ENCODE measurements around the gene FAXDC2.
A peak's percentile ranks its signal among the peaks of the same experiment; 100 is the strongest.
"Not testable (repeated sequence)": the region's sequence is repeated elsewhere in the genome, so short reads cannot be mapped to it uniquely, and the experiment has no call there.

FAXDC2 gene

GRCh38 chr5:154860123-154860522 is 9.7 kb upstream of the FAXDC2 start:
- no peak for DNase-seq

- no peak for DNase-seq
Observed at GRCh38 chr5:154858972-154859871, 8.8 kb upstream of the FAXDC2 start.

DNA sequence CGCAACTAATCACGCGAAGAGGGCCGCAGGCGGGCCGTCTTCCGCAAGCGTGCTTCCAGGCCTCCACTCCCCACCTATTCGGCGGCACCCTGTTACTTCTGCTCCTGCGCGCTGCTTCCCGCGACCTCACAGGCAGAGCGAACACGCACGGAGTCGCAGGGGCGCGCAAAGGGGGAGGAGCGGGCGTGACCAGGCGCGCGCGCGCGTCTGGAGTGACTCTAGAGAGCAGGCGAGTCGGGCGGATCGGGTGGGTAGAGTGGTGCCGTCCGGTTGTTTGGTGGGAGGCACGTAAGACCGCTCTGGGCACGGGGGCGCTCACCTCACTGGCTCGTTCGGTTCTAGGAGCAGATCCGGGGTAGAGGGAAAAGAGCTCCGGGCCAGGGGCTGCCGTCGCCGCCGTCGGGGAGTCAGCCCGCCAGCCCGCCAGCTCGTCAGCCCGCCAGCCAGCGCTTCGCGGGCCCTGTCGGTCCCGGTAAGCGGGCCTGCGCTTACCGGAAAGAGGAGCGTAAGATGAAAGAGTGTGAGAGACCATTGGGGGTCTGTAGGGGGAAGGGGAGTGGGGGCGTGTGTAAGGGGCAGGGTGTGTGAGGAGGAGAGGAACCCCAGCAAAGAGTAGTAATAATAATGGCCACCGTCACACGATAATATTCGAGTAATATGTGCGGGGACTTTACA is 8.0 kb upstream of the FAXDC2 start, which contains the start of gene CNOT8:
Gene CNOT8 (plus strand): TSS at position 331 of the 675 bp plus-strand sequence. CDS start 4,652 bp downstream, outside the sequence.
- DNase-seq: peak; percentile 82

DNA sequence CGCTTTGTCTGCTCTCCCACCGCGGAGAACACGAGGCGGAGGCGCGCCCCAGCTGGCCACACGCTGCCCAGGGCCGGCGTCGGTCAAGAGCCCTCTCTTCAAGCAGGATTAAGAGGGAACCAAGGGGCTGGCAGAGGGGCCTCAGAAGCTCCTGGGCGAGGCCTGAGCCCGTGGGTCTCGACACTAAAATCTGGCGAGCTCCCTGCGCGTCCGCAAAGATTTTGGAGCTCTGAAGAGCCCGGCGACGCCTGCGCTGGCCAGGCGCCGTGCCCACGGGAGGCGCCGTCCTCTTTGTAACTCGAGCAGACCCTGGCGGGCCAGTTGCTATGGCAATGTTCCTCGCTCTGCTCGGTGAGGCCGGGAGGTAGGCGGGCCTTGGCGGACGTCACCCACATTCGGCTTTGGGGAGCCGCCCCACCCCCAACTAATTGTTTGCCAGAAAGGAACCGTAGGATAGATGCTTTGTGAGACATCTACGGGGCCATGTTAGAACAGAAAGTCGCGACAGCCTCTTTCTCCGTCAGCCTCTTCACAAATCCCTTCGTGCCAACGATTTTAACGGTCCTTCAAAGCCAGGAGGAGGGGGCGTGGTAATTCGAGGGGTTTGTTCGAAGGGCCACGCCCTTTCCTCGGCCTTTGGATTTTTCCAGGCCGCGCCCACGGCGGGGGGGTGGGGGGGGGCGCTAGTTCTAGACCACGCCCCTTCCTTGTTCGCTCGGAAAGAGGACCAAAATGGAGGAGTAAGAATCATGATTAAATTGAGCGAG is 7.3 kb upstream of the FAXDC2 start:
- DNase-seq: peak; percentile 89

DNA sequence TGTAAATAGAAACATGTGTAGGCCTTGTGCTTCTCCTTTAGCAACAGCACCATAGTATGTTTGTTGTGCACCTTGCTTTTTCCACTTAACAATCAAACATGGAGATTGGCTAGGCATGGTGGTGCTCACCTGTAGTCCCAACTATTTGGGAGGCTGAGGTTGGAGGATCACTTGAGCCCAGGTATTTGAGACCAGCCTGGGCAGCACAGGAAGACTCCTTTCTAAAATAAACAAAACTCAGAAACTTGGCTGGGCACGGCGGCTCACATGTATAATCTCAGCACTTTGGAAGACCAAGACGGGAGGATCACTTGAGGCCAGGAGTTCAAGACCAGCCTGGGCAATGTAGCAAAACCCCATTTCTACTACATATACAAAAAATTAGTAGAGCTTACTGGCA is 948 bp upstream of the FAXDC2 start:
- DNase-seq: no peak

DNA sequence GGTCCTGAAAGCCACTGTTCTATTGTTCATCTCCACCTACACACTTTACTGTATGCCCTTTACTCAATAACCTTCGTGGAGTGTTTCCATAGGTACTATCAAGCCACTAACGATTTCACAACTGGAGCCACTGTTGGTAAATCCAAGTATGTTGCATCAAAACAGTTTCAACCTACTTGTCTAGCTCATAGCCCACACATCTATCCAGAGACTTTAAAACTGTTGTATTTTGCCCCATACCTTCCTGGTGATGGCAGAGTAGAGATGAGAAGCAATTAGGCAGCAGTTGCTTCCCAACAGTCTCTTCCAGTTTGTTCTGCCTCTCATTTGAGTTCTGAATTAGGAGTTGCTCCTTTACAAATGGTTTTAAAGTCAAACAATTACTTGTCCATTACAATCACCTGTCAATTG is 607 bp downstream of the FAXDC2 start:
- DNase-seq: no peak

DNA sequence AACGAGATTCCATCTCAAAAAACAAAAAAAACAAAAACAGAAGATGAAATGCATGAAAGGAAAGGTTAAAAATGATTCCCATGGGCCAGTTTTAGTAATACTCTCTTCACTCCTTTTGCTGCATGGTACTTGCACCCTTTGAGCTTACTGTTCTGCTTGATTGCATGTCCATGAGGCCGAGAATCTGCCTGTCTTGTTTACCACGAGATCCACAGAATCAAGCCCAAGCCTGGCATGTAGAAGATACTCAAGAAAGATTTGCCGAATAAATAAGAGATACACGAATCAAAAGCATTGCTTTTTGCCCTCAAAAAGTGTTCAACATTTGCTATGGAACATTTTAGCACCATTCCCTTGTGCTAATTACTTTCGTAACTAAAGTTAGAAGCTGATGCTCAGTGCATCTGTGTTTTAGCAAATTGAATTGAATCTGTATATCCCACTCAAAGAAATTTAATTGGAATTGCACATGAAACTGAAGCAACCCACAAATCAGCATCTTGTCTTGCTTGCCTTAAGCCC is 1.1 kb downstream of the FAXDC2 start:
- DNase-seq: no peak

GRCh38 chr5:154844809-154845208 is 5.6 kb downstream of the FAXDC2 start:
- peak; percentile 27 for DNase-seq

DNA sequence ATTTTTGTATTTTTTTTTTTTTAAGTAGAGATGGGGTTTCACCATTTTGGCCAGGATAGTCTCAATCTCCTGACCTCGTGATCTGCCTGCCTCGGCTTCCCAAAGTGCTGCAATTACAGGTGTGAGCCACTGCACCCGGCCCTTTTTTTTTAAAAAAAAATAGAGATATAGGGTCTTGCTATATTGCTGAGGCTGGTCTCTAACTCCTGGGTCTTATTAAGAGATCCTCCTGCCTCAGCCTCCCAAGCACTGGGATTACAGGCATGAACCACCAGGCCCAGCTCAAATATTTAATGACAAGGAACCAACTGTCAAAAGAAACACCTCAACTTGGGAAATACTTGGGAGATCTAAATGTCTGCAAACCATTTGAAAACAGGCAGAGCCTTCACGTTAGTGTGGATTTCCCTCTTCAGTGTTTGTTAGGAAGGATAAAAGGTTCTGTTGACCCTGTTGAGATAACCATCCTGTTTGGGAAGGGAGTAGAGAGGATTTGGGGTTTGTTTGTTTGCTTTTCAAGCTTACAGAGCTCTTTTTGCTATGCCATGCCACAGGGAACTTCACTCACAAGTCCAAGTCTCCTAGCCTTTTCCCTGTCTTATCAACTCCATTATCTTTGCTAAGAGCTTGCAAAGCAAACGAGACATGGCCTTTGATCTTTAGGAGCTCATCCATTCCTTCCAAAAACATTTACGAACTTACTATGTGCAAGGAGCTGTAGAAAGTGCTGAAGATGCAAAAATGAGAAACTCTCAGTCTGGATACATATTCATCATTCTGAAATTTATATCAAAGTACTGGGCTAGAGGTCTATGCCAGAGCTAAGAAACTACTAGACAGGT is 7.5 kb downstream of the FAXDC2 start:
- no peak for DNase-seq

DNA sequence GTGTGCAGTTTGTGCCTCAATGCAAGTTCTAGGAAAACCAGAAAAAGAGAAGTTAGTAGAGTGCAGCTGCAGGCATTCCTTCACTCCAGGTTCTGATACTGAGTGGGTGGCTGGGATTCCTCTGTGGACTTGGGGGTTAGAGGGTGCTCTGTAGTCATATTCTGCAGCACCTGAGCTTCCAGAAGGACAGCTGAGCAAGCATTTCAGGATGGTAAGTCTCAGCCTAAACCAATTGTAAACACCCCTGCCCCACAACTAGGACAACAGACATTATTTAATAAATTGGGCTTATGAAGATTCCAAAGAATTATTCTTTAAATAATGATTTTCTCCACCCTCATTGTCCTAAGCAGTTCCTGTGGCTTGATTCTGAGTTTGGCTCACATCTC is 9.1 kb downstream of the FAXDC2 start:
- no peak for DNase-seq

GRCh38 chr5:154840435-154841272 is 9.7 kb downstream of the FAXDC2 start:
- no peak for DNase-seq

- no peak for DNase-seq
Observed at GRCh38 chr5:154837009-154837901, 13.1 kb downstream of the FAXDC2 start.

GRCh38 chr5:154836225-154836624 is 14.2 kb downstream of the FAXDC2 start:
- no peak for DNase-seq

DNA sequence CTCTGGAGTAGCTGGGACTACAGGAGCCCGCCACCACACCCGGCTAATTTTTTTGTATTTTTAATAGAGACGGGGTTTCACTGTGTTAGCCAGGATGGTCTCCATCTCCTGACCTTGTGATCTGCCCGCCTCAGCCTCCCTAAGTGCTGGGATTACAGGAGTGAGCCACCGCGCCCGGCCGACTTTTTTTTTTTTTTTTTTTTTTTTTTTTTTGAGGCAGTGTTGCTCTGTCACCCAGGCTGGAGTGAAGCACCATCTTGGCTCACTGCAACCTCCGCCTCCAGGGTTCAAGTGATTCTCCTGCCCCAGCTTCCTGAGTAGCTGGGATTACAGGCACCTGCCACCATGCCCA is 14.7 kb downstream of the FAXDC2 start:
- not testable (repeated sequence) for DNase-seq

GRCh38 chr5:154834053-154834452 is 16.4 kb downstream of the FAXDC2 start:
- DNase-seq: peak; percentile 44

GRCh38 chr5:154832804-154833203 is 17.6 kb downstream of the FAXDC2 start:
- not testable (repeated sequence) for DNase-seq

GRCh38 chr5:154831451-154831850 is 19.0 kb downstream of the FAXDC2 start:
- DNase-seq: no peak

DNA sequence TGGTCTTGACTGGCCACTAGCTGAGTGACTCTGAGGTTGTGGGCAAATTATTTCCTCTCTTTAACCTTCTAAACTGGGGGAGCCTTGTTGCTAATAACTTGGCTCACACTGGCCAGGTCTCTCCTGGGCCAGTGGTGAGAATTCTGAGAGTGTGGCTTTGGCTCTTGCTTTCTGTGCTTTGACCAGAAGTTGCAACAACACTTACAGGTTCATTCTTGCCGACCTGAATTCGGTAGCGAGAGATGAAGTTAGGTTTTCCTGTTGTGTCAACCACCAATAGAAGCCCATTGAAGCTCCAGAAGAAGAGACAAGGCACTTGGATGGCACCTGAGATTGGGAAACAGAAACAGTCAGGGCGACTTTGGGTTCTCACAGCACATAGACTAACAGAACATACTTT is 19.8 kb downstream of the FAXDC2 start:
- DNase-seq: no peak

GRCh38 chr5:154830219-154830595 is 20.2 kb downstream of the FAXDC2 start:
- peak; percentile 69 for DNase-seq

GRCh38 chr5:154829589-154830218 is 20.7 kb downstream of the FAXDC2 start:
- peak; percentile 69 for DNase-seq

Data from NCI-H510A treated with DMSO at 0.1 percent for 48 hours (cell line).